Fibroblast of mammary gland (primary cell): ENCODE results near the gene ZNF583.

Source experiments
- DNase-seq: peaks from one replicate; pipeline ENCODE4 v3.0.0-alpha.2; 2010; ENCODE audit warnings: low read depth
- H3K4me3 ChIP-seq: 2 replicates; pipeline ENCODE4 v1.5.1; 2011; ENCODE audit warnings: low read depth, mild to moderate bottlenecking, low read length, moderate library complexity; ENCODE audit not compliant: control insufficient read depth
- CTCF ChIP-seq: conservative IDR thresholded peaks from 2 replicates; pipeline ENCODE4 v1.5.1; 2011; ENCODE audit warnings: low read depth, low read length, inconsistent platforms; ENCODE audit not compliant: control insufficient read depth, insufficient read depth

The ZNF583 gene

DNA sequence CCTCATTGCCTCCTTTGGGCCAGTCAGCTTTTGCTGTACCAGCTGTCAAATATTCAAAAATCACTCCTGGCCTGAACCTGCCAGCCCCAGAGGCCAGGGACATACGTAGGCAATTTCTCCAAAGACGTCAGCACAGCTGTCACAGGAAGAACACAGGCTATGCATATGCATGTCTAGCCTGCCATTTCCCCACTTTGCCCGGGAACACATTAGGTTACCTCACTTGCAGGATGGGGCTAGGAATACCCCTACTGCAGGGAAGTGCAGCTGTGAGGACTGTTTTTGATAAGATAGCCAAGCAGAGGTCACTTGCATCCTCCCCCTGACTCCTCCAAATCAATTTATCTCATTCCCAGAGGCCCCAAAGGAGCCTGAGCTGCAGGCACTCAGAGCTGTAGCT, 70.2 kb downstream of the ZNF583 start:
- H3K4me3 ChIP-seq: no peak overlapping the region
- TF ChIP-seq CTCF: no peak
- DNase-seq: no peak

DNA sequence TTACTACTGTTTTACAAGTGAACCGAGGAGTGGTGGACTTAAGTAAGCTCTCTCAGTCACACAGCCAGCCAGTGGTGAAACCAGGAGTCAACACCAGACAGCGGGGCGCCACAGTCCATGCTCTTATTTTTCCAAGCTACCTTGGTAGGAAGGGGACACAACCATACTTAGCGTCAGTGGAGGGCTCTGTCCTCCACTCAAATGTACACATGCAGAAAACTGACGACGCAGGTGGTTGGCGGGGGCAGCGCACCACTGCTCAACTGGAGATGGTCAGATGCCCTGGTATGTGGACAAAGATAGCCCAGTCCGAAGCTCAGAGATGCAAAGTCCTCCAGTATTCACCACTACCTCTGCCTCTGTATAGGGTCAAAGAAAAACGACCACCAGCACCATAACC, 72.0 kb downstream of the ZNF583 start:
- TF ChIP-seq CTCF: no peak
- DNase-seq: no peak
- H3K4me3 ChIP-seq: no peak overlapping the region
